Nephron (organoid): Measurements from ENCODE around the gene UBE2V1.
A peak's percentile ranks its signal among the peaks of the same experiment; 100 is the strongest.

Experiments used
- H3K27ac Mint-ChIP-seq, 3 experiments: 2 replicates each; pipeline ENCODE4 v1.8.0; 2020; ENCODE audit warnings: mixed read lengths in 3 of 3, mild to moderate bottlenecking in 2 of 3, moderate library complexity in 1 of 3
- H3K27me3 Mint-ChIP-seq: 2 replicates; pipeline ENCODE4 v1.8.0; 2021; ENCODE audit warnings: low read depth, mild to moderate bottlenecking, moderate library complexity, mixed read lengths
- H3K36me3 Mint-ChIP-seq: 2 replicates; pipeline ENCODE4 v1.8.0; 2020; ENCODE audit warnings: low read depth, mixed read lengths
- H3K4me1 Mint-ChIP-seq: 2 replicates; pipeline ENCODE4 v1.8.0; 2020; ENCODE audit warnings: mixed read lengths
- H3K4me3 Mint-ChIP-seq, 3 experiments: 2 replicates each; pipeline ENCODE4 v1.8.0; 2020; ENCODE audit warnings: mild to moderate bottlenecking in 3 of 3, mixed read lengths in 3 of 3, moderate library complexity in 2 of 3
- H3K9me3 Mint-ChIP-seq: 2 replicates; pipeline ENCODE4 v1.8.0; 2020; ENCODE audit warnings: mixed read lengths
- CTCF ChIP-seq, 3 experiments: fragments of 200-600 bp; sonication (generic); IDR thresholded peaks; one replicate each; pipeline ENCODE4 v1.5.0; 2021; ENCODE audit warnings: antibody characterized with exemption in 3 of 3; ENCODE audit not compliant: unreplicated experiment in 3 of 3

The UBE2V1 gene

GRCh38 chr20:50055524-50056083, 57.3 kb downstream of the UBE2V1 start:
- Mint-ChIP-seq H3K4me1 (peaks cover 39% of the 10 kb centered on the region), H3K27me3 (no peaks in the 10 kb centered on the region), H3K9me3 (no peaks in the 10 kb centered on the region), H3K36me3 (no peaks in the 10 kb centered on the region), H3K27ac (peak overlapping the region; percentile 91 to 96 (median 93)), H3K4me3 (peak overlapping the region in 2 of 3 experiments; percentile 20 to 23)
- TF ChIP-seq CTCF (IDR thresholded peaks at IDR 0.05; ENCODE audit: unreplicated experiment in 3 of 3), result no peak

GRCh38 chr20:50054626-50055511, 58.1 kb downstream of the UBE2V1 start:
- Mint-ChIP-seq H3K4me3 (peak overlapping the region; percentile 24 to 40 (median 34)), H3K9me3 (no peaks in the 10 kb centered on the region), H3K36me3 (no peaks in the 10 kb centered on the region), H3K27me3 (no peaks in the 10 kb centered on the region), H3K4me1 (peaks cover 39% of the 10 kb centered on the region), H3K27ac (peak overlapping the region; percentile 91 to 96 (median 93))
- TF ChIP-seq CTCF (IDR thresholded peaks at IDR 0.05; ENCODE audit: unreplicated experiment in 3 of 3), result no peak

- no peak for TF ChIP-seq CTCF (IDR thresholded peaks at IDR 0.05; ENCODE audit: unreplicated experiment in 3 of 3)
- H3K27ac Mint-ChIP-seq, result peak overlapping the region; percentile 91 to 96 (median 92)
- H3K4me3 Mint-ChIP-seq, result peak overlapping the region in 2 of 3 experiments; percentile 34 to 40
- no peaks in the 10 kb centered on the region for H3K27me3 Mint-ChIP-seq
- H3K4me1 Mint-ChIP-seq, result peaks cover 39% of the 10 kb centered on the region
- no peaks in the 10 kb centered on the region for H3K36me3 Mint-ChIP-seq
- H3K9me3 Mint-ChIP-seq, result no peaks in the 10 kb centered on the region
These were observed 58.8 kb downstream of the UBE2V1 start for GRCh38 chr20:50054231-50054547.

GRCh38 chr20:50053362-50054230, 59.4 kb downstream of the UBE2V1 start:
- peak overlapping the region in 1 of 3 experiments; percentile 27 for H3K4me3 Mint-ChIP-seq
- H3K9me3 Mint-ChIP-seq, result no peaks in the 10 kb centered on the region
- peak overlapping the region; percentile 98 to 100 (median 99) for H3K27ac Mint-ChIP-seq
- no peak for TF ChIP-seq CTCF (IDR thresholded peaks at IDR 0.05; ENCODE audit: unreplicated experiment in 3 of 3)
- H3K36me3 Mint-ChIP-seq, result no peaks in the 10 kb centered on the region
- no peaks in the 10 kb centered on the region for H3K27me3 Mint-ChIP-seq
- peaks cover 43% of the 10 kb centered on the region for H3K4me1 Mint-ChIP-seq

GRCh38 chr20:50052550-50053361, 60.2 kb downstream of the UBE2V1 start:
- H3K4me3 Mint-ChIP-seq, result peak overlapping the region; percentile 14 to 72 (median 60)
- H3K27me3 Mint-ChIP-seq, result no peaks in the 10 kb centered on the region
- peak overlapping the region; percentile 98 to 100 (median 99) for H3K27ac Mint-ChIP-seq
- no peaks in the 10 kb centered on the region for H3K9me3 Mint-ChIP-seq
- peaks cover 50% of the 10 kb centered on the region for H3K4me1 Mint-ChIP-seq
- H3K36me3 Mint-ChIP-seq, result no peaks in the 10 kb centered on the region
- TF ChIP-seq CTCF (IDR thresholded peaks at IDR 0.05; ENCODE audit: unreplicated experiment in 3 of 3), result no peak
